Measurements from ENCODE around the gene GPR180.

DNA sequence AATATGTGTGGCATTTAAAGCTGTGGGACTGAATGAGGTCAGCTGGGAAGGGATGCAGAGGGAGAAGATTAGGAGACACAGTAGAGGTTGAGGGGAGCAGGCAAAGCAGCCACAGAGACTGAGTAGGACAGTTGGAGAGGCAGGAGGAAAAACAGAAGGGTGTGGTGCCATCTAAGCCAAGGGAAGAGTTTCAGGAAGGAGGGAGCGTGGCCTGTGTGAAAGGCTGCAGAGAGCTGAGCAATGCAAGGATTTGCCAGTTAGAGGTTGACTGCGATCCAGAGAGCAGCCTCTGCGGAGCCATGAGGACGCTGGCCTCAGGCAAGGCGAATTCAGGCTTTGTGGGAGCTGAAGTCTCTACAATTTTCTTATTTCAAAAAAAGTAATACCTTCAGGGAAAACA is 81.8 kb downstream of the GPR180 start:
- no peak for TF ChIP-seq SMC3 (IDR thresholded peaks at IDR 0.05)
- TF ChIP-seq, protein P1, sequence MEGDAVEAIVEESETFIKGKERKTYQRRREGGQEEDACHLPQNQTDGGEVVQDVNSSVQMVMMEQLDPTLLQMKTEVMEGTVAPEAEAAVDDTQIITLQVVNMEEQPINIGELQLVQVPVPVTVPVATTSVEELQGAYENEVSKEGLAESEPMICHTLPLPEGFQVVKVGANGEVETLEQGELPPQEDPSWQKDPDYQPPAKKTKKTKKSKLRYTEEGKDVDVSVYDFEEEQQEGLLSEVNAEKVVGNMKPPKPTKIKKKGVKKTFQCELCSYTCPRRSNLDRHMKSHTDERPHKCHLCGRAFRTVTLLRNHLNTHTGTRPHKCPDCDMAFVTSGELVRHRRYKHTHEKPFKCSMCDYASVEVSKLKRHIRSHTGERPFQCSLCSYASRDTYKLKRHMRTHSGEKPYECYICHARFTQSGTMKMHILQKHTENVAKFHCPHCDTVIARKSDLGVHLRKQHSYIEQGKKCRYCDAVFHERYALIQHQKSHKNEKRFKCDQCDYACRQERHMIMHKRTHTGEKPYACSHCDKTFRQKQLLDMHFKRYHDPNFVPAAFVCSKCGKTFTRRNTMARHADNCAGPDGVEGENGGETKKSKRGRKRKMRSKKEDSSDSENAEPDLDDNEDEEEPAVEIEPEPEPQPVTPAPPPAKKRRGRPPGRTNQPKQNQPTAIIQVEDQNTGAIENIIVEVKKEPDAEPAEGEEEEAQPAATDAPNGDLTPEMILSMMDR (IDR thresholded peaks at IDR 0.05) = no peak
- no peak for TF ChIP-seq JUN (IDR thresholded peaks at IDR 0.05)
- TF ChIP-seq, protein P2, sequence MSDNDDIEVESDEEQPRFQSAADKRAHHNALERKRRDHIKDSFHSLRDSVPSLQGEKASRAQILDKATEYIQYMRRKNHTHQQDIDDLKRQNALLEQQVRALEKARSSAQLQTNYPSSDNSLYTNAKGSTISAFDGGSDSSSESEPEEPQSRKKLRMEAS (IDR thresholded peaks at IDR 0.05) = no peak
- TF ChIP-seq BHLHE40 (IDR thresholded peaks at IDR 0.05; ENCODE audit: low read depth, low read length) = no peak
